Measurements from ENCODE around the gene COA6.

- TF ChIP-seq POLR2AphosphoS5 (IDR thresholded peaks at IDR 0.05) (no peak), CTCF (IDR thresholded peaks at IDR 0.05 in 8 of 11, conservative IDR thresholded peaks at IDR 0.05 in 3 of 11) (no peak), POLR2A (IDR thresholded peaks at IDR 0.05) (no peak)
These were observed 45.6 kb upstream of the COA6 start for GRCh38 chr1:234327577-234328164.
